ENCODE measurements around the gene PSMB7.

PSMB7 gene

GRCh38 chr9:124441291-124441690, 26.0 kb upstream of the PSMB7 start:
- DNase-seq (ENCODE audit: extremely low read depth, insufficient read length) = no peak
- no peaks in the 10 kb centered on the region for H3K36me3 ChIP-seq (ENCODE audit: control insufficient read depth, insufficient read depth, low read length)
- H3K27me3 ChIP-seq (replicated peaks; ENCODE audit: control insufficient read depth, insufficient read depth, low read length) = no peaks in the 10 kb centered on the region
- no peak overlapping the region for H3K4me3 ChIP-seq (replicated peaks; ENCODE audit: low read depth, low read length)
- TF ChIP-seq CTCF (IDR thresholded peaks at IDR 0.05; ENCODE audit: insufficient read depth, low read length, poor library complexity, severe bottlenecking) = peak; percentile 19

GRCh38 chr9:124440786-124441185, 25.5 kb upstream of the PSMB7 start:
- TF ChIP-seq CTCF (IDR thresholded peaks at IDR 0.05; ENCODE audit: insufficient read depth, low read length, poor library complexity, severe bottlenecking) = no peak
- H3K27me3 ChIP-seq (replicated peaks; ENCODE audit: control insufficient read depth, insufficient read depth, low read length) = no peaks in the 10 kb centered on the region
- H3K36me3 ChIP-seq (ENCODE audit: control insufficient read depth, insufficient read depth, low read length) = no peaks in the 10 kb centered on the region
- no peak overlapping the region for H3K4me3 ChIP-seq (replicated peaks; ENCODE audit: low read depth, low read length)
- DNase-seq (ENCODE audit: extremely low read depth, insufficient read length) = no peak

- H3K27me3 ChIP-seq (replicated peaks; ENCODE audit: control insufficient read depth, insufficient read depth, low read length) = no peaks in the 10 kb centered on the region
- DNase-seq (ENCODE audit: extremely low read depth, insufficient read length) = no peak
- no peak overlapping the region for H3K4me3 ChIP-seq (replicated peaks; ENCODE audit: low read depth, low read length)
- TF ChIP-seq CTCF (IDR thresholded peaks at IDR 0.05; ENCODE audit: insufficient read depth, low read length, poor library complexity, severe bottlenecking) = no peak
- H3K36me3 ChIP-seq (ENCODE audit: control insufficient read depth, insufficient read depth, low read length) = no peaks in the 10 kb centered on the region
Observed at GRCh38 chr9:124439686-124440243, 24.5 kb upstream of the PSMB7 start.

- DNase-seq (ENCODE audit: extremely low read depth, insufficient read length) = no peak
- no peaks in the 10 kb centered on the region for H3K27me3 ChIP-seq (replicated peaks; ENCODE audit: control insufficient read depth, insufficient read depth, low read length)
- no peak overlapping the region for H3K4me3 ChIP-seq (replicated peaks; ENCODE audit: low read depth, low read length)
- H3K36me3 ChIP-seq (ENCODE audit: control insufficient read depth, insufficient read depth, low read length) = no peaks in the 10 kb centered on the region
- TF ChIP-seq CTCF (IDR thresholded peaks at IDR 0.05; ENCODE audit: insufficient read depth, low read length, poor library complexity, severe bottlenecking) = no peak
Observed at GRCh38 chr9:124439086-124439485, 23.8 kb upstream of the PSMB7 start.

GRCh38 chr9:124438091-124438490, 22.8 kb upstream of the PSMB7 start:
- no peak for DNase-seq (ENCODE audit: extremely low read depth, insufficient read length)
- no peaks in the 10 kb centered on the region for H3K36me3 ChIP-seq (ENCODE audit: control insufficient read depth, insufficient read depth, low read length)
- TF ChIP-seq CTCF (IDR thresholded peaks at IDR 0.05; ENCODE audit: insufficient read depth, low read length, poor library complexity, severe bottlenecking) = no peak
- no peak overlapping the region for H3K4me3 ChIP-seq (replicated peaks; ENCODE audit: low read depth, low read length)
- H3K27me3 ChIP-seq (replicated peaks; ENCODE audit: control insufficient read depth, insufficient read depth, low read length) = no peaks in the 10 kb centered on the region; the same call in 1 of the 2 replicates

- no peak for TF ChIP-seq CTCF (IDR thresholded peaks at IDR 0.05; ENCODE audit: insufficient read depth, low read length, poor library complexity, severe bottlenecking)
- no peak for DNase-seq (ENCODE audit: extremely low read depth, insufficient read length)
- Histone ChIP-seq H3K27me3 (replicated peaks; ENCODE audit: control insufficient read depth, insufficient read depth, low read length) (no peaks in the 10 kb centered on the region; the same call in 1 of the 2 replicates), H3K4me3 (replicated peaks; ENCODE audit: low read depth, low read length) (no peak overlapping the region), H3K36me3 (ENCODE audit: control insufficient read depth, insufficient read depth, low read length) (no peaks in the 10 kb centered on the region)
Observed at GRCh38 chr9:124437086-124437485, 21.8 kb upstream of the PSMB7 start.
